Skeletal muscle satellite cell (primary cell): Measurements from ENCODE around the gene CLTC. TPM values are rescaled to one million over a fixed set of nuclear protein-coding genes. Genes with fewer than 3 reads are reported as not detected.
A peak's percentile ranks its signal among the peaks of the same experiment; 100 is the strongest.
"Not testable (repeated sequence)": the region's sequence is repeated elsewhere in the genome, so short reads cannot be mapped to it uniquely, and the experiment has no call there.

Experiments used
- H3K27me3 ChIP-seq: 2 replicates; pipeline ENCODE4 v1.7.0; 2013; ENCODE audit warnings: low read length; ENCODE audit not compliant: control insufficient read depth, insufficient read depth
- H3K36me3 ChIP-seq: 2 replicates; pipeline ENCODE4 v1.7.0; 2013; ENCODE audit warnings: mild to moderate bottlenecking, control low read depth, low read length; ENCODE audit not compliant: insufficient read depth
- H3K4me1 ChIP-seq: 2 replicates; pipeline ENCODE4 v1.7.0; 2013; ENCODE audit warnings: low read length; ENCODE audit not compliant: control insufficient read depth, insufficient read depth
- H3K4me2 ChIP-seq: 2 replicates; pipeline ENCODE4 v1.7.0; 2013; ENCODE audit warnings: mild to moderate bottlenecking, low read length
- H3K4me3 ChIP-seq: 2 replicates; pipeline ENCODE4 v1.7.0; 2013; ENCODE audit warnings: low read length
- H3K9ac ChIP-seq: 2 replicates; pipeline ENCODE4 v1.7.0; 2013; ENCODE audit warnings: mild to moderate bottlenecking, low read depth, low read length, moderate library complexity
- H3K9me3 ChIP-seq: replicated peaks from 2 replicates; pipeline ENCODE4 v1.7.0; 2013; ENCODE audit warnings: mild to moderate bottlenecking, control low read depth, low read length
- total RNA-seq: library from RNA; depleted of rRNA; stranded (reverse); fragments of >200 nt; gene quantifications from 2 replicates; pipeline ENCODE4 v1.2.3, GENCODE V29; 2012; rRNA removed

The CLTC gene
- total RNA-seq, result 306 and 376 TPM in 2 replicates

DNA sequence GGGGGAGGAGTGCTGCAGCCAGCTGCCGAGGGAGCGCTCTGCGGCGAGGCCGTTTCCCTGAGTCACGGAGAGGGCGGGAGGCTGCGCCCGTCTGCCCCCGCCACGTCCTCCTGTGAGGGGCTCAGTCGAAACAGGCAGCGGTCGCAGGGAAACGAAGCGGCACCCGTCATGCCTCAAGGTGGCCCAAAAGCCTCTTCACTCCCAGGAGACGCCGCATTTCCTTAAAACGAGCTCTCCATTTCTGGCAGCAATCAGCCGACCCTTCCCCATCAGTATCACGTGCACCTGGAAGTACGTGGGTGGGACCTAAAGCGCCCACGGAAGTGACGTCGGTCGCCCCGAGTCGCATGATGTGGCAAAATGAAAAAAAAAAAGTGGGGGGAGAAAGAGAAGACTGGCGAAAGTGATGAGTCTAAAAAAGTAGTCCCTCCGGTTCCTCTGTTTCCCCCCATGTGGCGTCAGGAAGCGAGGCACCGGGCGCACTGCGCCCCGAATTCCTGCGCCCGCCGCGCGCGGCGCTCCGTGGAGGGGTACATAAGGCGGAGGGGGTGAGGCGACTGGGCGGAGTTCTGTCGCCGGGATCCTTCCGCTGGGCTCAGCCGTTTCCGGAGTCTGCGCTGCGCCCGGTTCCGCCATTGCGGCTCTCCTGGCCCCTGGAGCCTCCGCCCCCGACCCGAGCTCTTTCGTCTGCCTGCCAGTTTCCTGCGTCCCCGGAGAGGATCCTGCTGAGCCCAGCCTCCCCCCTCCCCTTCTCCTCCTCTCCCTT, at the start of gene CLTC:
TSS of gene CLTC (plus strand) at position 598 of the 766 bp plus-strand sequence. CDS start 237 bp downstream, outside the sequence.
- Histone ChIP-seq H3K4me3 (peak within 1 kb of the TSS; percentile 81), H3K4me2 (peak within 1 kb of the TSS; percentile 95), H3K27me3 (no peaks in the 10 kb centered on the region), H3K4me1 (peaks cover 31% of the 10 kb centered on the region), H3K9ac (peak within 1 kb of the TSS; percentile 95), H3K9me3 (no peaks in the 10 kb centered on the region), H3K36me3 (peaks cover 5% of the 10 kb centered on the region)

DNA sequence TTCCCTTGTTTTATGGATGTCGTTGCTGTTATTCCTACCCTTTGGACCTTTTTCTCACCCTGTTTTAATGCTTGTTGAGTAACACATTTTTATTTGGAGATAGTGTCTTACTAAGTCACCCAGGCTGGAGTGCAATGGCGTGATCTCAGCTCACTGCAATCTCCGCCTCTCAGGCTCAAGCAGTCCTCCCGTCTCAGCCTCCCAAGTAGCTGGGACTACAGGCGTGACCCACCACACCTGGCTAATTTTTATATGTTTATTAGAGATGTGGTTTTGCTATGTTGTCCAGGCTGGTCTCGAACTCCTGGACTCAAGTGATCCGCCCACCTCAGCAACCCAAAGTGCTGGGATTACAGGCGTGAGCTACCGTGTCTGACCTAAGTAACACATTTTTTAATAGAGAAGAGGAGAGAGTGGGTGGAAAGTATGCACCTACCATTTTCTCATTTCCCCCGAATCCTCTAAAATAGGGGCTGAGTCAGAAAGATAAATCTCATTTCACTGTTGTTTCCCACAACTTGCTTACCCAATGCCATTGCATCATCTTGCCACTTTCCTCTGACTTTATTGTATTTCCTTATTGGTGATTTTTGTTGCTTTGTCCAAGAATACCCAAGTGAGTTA, 47.3 kb upstream of the CLTC start:
- H3K4me1 ChIP-seq, result no peaks in the 10 kb centered on the region
- H3K4me2 ChIP-seq, result no peak overlapping the region
- H3K4me3 ChIP-seq, result no peak overlapping the region
- no peaks in the 10 kb centered on the region for H3K9me3 ChIP-seq
- no peak overlapping the region for H3K9ac ChIP-seq
- H3K36me3 ChIP-seq, result peaks cover 4% of the 10 kb centered on the region
- H3K27me3 ChIP-seq, result no peaks in the 10 kb centered on the region

- H3K36me3 ChIP-seq, H3K4me1 ChIP-seq, H3K27me3 ChIP-seq, H3K4me3 ChIP-seq, H3K9ac ChIP-seq, H3K4me2 ChIP-seq, H3K9me3 ChIP-seq: not testable (repeated sequence)
Measured at GRCh38 chr17:59584168-59584567, 35.5 kb upstream of the CLTC start.

DNA sequence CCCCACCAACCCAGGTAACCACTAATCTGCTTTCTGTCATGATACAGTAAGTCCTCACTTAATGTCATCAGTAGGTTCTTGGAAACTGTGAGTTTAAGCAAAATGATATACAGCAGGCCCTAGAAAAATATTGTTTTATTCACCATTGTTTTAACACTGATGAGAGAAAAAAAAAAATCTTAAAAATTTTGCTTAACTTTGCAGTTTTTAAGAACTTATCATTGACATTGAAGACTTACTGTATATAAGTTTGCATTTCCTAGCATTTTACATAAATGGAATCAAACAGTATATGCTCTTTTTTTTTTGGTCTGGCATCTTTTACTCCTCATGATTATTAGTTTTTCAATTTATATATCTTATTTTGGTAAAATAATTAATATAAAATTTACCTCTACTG, 19.5 kb upstream of the CLTC start:
- peaks cover 10% of the 10 kb centered on the region for H3K36me3 ChIP-seq
- no peaks in the 10 kb centered on the region for H3K4me1 ChIP-seq
- H3K9ac ChIP-seq, result no peak overlapping the region
- H3K4me3 ChIP-seq, result no peak overlapping the region
- no peaks in the 10 kb centered on the region for H3K27me3 ChIP-seq
- H3K9me3 ChIP-seq, result no peaks in the 10 kb centered on the region
- H3K4me2 ChIP-seq, result no peak overlapping the region

GRCh38 chr17:59601130-59601529, 18.6 kb upstream of the CLTC start:
- Histone ChIP-seq H3K4me1 (no peaks in the 10 kb centered on the region), H3K27me3 (no peaks in the 10 kb centered on the region), H3K4me2 (no peak overlapping the region), H3K36me3 (peaks cover 15% of the 10 kb centered on the region), H3K9ac (no peak overlapping the region), H3K4me3 (no peak overlapping the region), H3K9me3 (no peaks in the 10 kb centered on the region)

DNA sequence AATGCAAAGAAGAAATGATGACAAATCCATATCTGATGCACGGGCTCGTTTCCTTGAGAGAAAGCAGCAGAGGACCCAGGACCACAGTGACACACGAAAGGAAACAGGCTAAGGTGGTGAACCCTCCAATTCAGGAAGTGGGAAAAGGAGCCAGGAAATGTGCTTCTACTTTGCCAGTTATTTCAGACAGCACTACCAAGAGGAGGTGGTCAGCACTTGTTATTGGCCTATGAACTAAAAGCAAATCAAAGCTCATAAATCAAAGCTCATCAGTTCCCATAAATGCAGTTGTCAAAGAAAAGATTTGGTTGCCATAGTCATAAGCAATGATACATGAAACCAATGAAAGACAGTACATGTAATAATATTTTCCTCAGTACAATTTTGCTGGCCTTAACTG, 12.6 kb upstream of the CLTC start:
- peaks cover 25% of the 10 kb centered on the region for H3K36me3 ChIP-seq
- no peak overlapping the region for H3K9ac ChIP-seq
- no peak overlapping the region for H3K4me2 ChIP-seq
- no peak overlapping the region for H3K4me3 ChIP-seq
- H3K4me1 ChIP-seq, result no peaks in the 10 kb centered on the region
- H3K27me3 ChIP-seq, result no peaks in the 10 kb centered on the region
- H3K9me3 ChIP-seq, result no peaks in the 10 kb centered on the region

- peaks cover 25% of the 10 kb centered on the region for H3K36me3 ChIP-seq
- no peak overlapping the region for H3K9ac ChIP-seq
- H3K27me3 ChIP-seq, result no peaks in the 10 kb centered on the region
Measured at GRCh38 chr17:59607817-59608403, 11.8 kb upstream of the CLTC start.

DNA sequence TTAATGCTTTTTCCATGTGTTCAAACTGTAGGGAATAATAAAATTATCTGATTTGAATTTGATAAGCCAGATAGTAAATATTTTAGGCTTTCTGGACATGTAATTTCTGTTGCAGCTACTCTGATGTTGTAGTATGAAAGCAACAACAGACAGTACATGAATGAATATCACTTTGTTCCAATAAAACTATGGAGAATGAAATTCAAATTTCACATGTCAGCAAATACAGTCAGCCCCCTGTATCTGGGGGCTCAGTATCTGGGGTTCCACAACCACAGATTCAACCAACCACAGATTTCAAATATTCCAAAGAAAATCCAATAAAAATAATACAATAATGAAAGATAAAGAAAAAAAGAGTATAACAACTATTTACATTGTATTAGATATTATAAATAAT, 8.2 kb upstream of the CLTC start:
- Histone ChIP-seq H3K36me3 (peaks cover 17% of the 10 kb centered on the region), H3K4me3 (no peak overlapping the region), H3K4me1 (no peaks in the 10 kb centered on the region), H3K4me2 (no peak overlapping the region), H3K9ac (no peak overlapping the region), H3K27me3 (no peaks in the 10 kb centered on the region), H3K9me3 (no peaks in the 10 kb centered on the region)

More at GRCh38 chr17:59607817-59608403, 11.8 kb upstream of the CLTC start:
- Histone ChIP-seq H3K9me3 (no peaks in the 10 kb centered on the region), H3K4me1 (no peaks in the 10 kb centered on the region), H3K4me2 (no peak overlapping the region), H3K4me3 (no peak overlapping the region)

- no peaks in the 10 kb centered on the region for H3K36me3 ChIP-seq
- no peak overlapping the region for H3K4me2 ChIP-seq
- no peaks in the 10 kb centered on the region for H3K9me3 ChIP-seq
- H3K27me3 ChIP-seq, result no peaks in the 10 kb centered on the region
- no peak overlapping the region for H3K9ac ChIP-seq
- H3K4me1 ChIP-seq, result peaks cover 8% of the 10 kb centered on the region
- no peak overlapping the region for H3K4me3 ChIP-seq
Measured at GRCh38 chr17:59616253-59616920, 3.3 kb upstream of the CLTC start.

DNA sequence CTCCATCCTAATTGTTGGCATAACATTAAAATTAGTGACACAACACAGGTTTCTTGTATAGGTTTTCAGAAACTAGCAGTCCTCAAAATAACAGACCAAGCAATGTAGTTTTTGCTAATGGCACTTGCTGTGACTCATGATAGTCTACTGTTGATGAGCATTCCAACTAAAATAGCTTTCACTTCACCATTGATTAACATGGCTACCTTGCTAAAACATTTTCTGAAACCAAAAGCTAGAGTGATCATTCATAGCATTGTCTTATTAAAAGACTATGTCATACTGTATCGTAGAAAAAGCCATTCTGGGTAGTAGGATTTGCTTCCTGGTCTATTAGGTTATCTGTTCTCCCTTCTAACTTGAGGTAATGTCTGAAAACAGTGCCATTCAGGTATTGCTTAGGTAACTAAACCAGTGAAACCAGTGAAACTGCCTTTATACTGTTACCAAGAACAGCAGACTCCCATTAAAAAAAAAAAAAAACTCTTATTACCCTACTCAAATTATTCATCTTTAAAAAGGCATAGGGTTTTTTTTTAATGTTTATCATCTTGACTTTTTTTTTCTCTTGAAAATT, 2.5 kb upstream of the CLTC start:
- no peaks in the 10 kb centered on the region for H3K9me3 ChIP-seq
- peak overlapping the region; percentile 95 for H3K9ac ChIP-seq
- no peaks in the 10 kb centered on the region for H3K27me3 ChIP-seq
- H3K4me3 ChIP-seq, result no peak overlapping the region
- H3K4me1 ChIP-seq, result peaks cover 11% of the 10 kb centered on the region
- H3K36me3 ChIP-seq, result no peaks in the 10 kb centered on the region
- H3K4me2 ChIP-seq, result peak overlapping the region; percentile 95

GRCh38 chr17:59619035-59619297, 729 bp upstream of the CLTC start:
- Histone ChIP-seq H3K4me3 (peak overlapping the region; percentile 81), H3K4me2 (peak overlapping the region; percentile 95), H3K9me3 (no peaks in the 10 kb centered on the region), H3K27me3 (no peaks in the 10 kb centered on the region), H3K4me1 (peaks cover 27% of the 10 kb centered on the region), H3K9ac (peak overlapping the region; percentile 95), H3K36me3 (peaks cover 5% of the 10 kb centered on the region)
